Osteoblast (primary cell): ENCODE data around the gene PTGR3. TPM values are rescaled to one million over a fixed set of nuclear protein-coding genes. Genes with fewer than 3 reads are reported as not detected.
A peak's percentile ranks its signal among the peaks of the same experiment; 100 is the strongest.

Experiments
- DNase-seq: peaks from one replicate; pipeline ENCODE4 v3.0.0; 2011; ENCODE audit warnings: low spot score, mixed read lengths; ENCODE audit not compliant: insufficient read length; ENCODE audit errors: missing footprints
- H2AFZ ChIP-seq: 2 replicates; pipeline ENCODE4 v1.6.0; 2011; ENCODE audit warnings: mild to moderate bottlenecking, low read length
- H3K27ac ChIP-seq: 2 replicates; pipeline ENCODE4 v1.5.1; 2011; ENCODE audit warnings: mild to moderate bottlenecking, low read depth, low read length, moderate library complexity
- H3K27me3 ChIP-seq: 2 replicates; pipeline ENCODE4 v1.6.0; 2012; ENCODE audit warnings: mild to moderate bottlenecking, control low read depth, inconsistent platforms, low read length, moderate library complexity; ENCODE audit not compliant: insufficient read depth
- H3K36me3 ChIP-seq: 2 replicates; pipeline ENCODE4 v1.5.1; 2011; ENCODE audit warnings: mild to moderate bottlenecking, low read length, control low read depth, moderate library complexity; ENCODE audit not compliant: insufficient read depth
- H3K4me1 ChIP-seq: 2 replicates; pipeline ENCODE4 v1.5.1; 2011; ENCODE audit warnings: mild to moderate bottlenecking, low read length, control low read depth, moderate library complexity; ENCODE audit not compliant: insufficient read depth
- H3K4me2 ChIP-seq: 2 replicates; pipeline ENCODE4 v1.6.0; 2011; ENCODE audit warnings: mild to moderate bottlenecking, low read length; ENCODE audit not compliant: insufficient read depth
- H3K4me3 ChIP-seq: fragments of 200-600 bp; sonication (generic); 3 replicates; pipeline ENCODE4 v1.5.1; 2012; ENCODE audit warnings: mild to moderate bottlenecking, low read length, inconsistent platforms; ENCODE audit not compliant: insufficient read depth
- H3K79me2 ChIP-seq: 2 replicates; pipeline ENCODE4 v1.6.0; 2012; ENCODE audit warnings: mild to moderate bottlenecking, low read length, control low read depth, inconsistent platforms; ENCODE audit not compliant: insufficient read depth
- H3K9me3 ChIP-seq: 2 replicates; pipeline ENCODE4 v1.5.1; 2011; ENCODE audit warnings: low read depth, low read length, control low read depth
- H4K20me1 ChIP-seq: 2 replicates; pipeline ENCODE4 v1.6.0; 2012; ENCODE audit warnings: mild to moderate bottlenecking, low read length, control low read depth; ENCODE audit not compliant: insufficient read depth
- CTCF ChIP-seq: IDR thresholded peaks from 2 replicates; pipeline ENCODE4 v1.5.1; 2011; ENCODE audit warnings: mild to moderate bottlenecking, low read depth, low read length, moderate library complexity; ENCODE audit errors: extremely low read depth
- total RNA-seq: library from RNA; depleted of rRNA; stranded (reverse); fragments of >200 nt; gene quantifications from 2 replicates; pipeline ENCODE4 v1.2.3, GENCODE V29; 2012

Gene PTGR3
- total RNA-seq, 1 donor = 8.3 TPM

- Histone ChIP-seq H3K36me3 (no peaks in the 10 kb centered on the region), H3K9me3 (no peaks in the 10 kb centered on the region), H3K4me3 (no peak overlapping the region), H3K4me1 (peaks cover 30% of the 10 kb centered on the region), H3K4me2 (no peak overlapping the region), H3K79me2 (peaks cover 65% of the 10 kb centered on the region), H3K27ac (no peak overlapping the region), H2AFZ (no peak overlapping the region), H4K20me1 (no peaks in the 10 kb centered on the region), H3K27me3 (no peaks in the 10 kb centered on the region)
- TF ChIP-seq CTCF = no peak
- DNase-seq = no peak
These were observed 6.0 kb upstream of the PTGR3 start for GRCh38 chr18:75214766-75215510.

GRCh38 chr18:75214332-75214690 is 5.4 kb upstream of the PTGR3 start:
- Histone ChIP-seq H3K36me3 (no peaks in the 10 kb centered on the region), H3K9me3 (no peaks in the 10 kb centered on the region), H3K79me2 (peaks cover 61% of the 10 kb centered on the region), H3K4me2 (no peak overlapping the region), H2AFZ (no peak overlapping the region), H4K20me1 (no peaks in the 10 kb centered on the region), H3K27me3 (no peaks in the 10 kb centered on the region), H3K4me3 (no peak overlapping the region), H3K4me1 (peaks cover 32% of the 10 kb centered on the region), H3K27ac (no peak overlapping the region)
- TF ChIP-seq CTCF = no peak
- no peak for DNase-seq

GRCh38 chr18:75213611-75214331 is 4.8 kb upstream of the PTGR3 start:
- peaks cover 32% of the 10 kb centered on the region for H3K4me1 ChIP-seq
- peaks cover 56% of the 10 kb centered on the region for H3K79me2 ChIP-seq
- H3K27me3 ChIP-seq = no peaks in the 10 kb centered on the region
- no peaks in the 10 kb centered on the region for H3K9me3 ChIP-seq
- no peak for TF ChIP-seq CTCF
- H3K4me3 ChIP-seq = no peak overlapping the region
- no peak overlapping the region for H3K27ac ChIP-seq
- no peaks in the 10 kb centered on the region for H4K20me1 ChIP-seq
- H3K36me3 ChIP-seq = no peaks in the 10 kb centered on the region
- no peak overlapping the region for H2AFZ ChIP-seq
- DNase-seq = no peak
- peak overlapping the region; percentile 83 for H3K4me2 ChIP-seq

- H3K27me3 ChIP-seq = no peaks in the 10 kb centered on the region
- peak overlapping the region; percentile 68 for H2AFZ ChIP-seq
- H3K9me3 ChIP-seq = no peaks in the 10 kb centered on the region
- no peak for TF ChIP-seq CTCF
- H3K79me2 ChIP-seq = peaks cover 52% of the 10 kb centered on the region
- DNase-seq = no peak
- H3K27ac ChIP-seq = peak overlapping the region; percentile 30
- H4K20me1 ChIP-seq = peaks cover 4% of the 10 kb centered on the region
- H3K36me3 ChIP-seq = no peaks in the 10 kb centered on the region
- H3K4me1 ChIP-seq = peaks cover 32% of the 10 kb centered on the region
- peak overlapping the region; percentile 71 for H3K4me3 ChIP-seq
- H3K4me2 ChIP-seq = peak overlapping the region; percentile 83
These were observed 3.8 kb upstream of the PTGR3 start for GRCh38 chr18:75212751-75213090.
